NCI-H2029 (cell line): Measurements from ENCODE around the gene GSK3A.

Experiments
- DNase-seq: peaks from one replicate; lab custom pipeline; 2025; lab: John Stamatoyannopoulos, UW

GSK3A gene

DNA sequence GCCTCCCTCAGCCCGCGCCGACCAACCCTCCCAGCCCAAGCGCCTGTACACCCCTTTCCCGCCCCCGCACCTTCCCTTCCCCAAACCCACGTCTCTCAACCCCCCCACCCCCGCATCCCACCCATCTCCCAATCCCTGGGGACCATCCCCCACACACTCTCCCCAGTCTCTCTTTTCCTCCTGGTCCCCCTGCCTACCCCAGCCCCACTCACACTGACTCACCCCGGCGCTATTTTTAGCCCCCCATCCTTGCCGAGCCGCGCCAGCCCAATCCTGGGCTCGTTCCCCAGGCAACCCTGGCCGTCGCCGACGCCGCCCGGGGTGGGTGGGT, 38.4 kb upstream of the GSK3A start:
- DNase-seq: no peak

DNA sequence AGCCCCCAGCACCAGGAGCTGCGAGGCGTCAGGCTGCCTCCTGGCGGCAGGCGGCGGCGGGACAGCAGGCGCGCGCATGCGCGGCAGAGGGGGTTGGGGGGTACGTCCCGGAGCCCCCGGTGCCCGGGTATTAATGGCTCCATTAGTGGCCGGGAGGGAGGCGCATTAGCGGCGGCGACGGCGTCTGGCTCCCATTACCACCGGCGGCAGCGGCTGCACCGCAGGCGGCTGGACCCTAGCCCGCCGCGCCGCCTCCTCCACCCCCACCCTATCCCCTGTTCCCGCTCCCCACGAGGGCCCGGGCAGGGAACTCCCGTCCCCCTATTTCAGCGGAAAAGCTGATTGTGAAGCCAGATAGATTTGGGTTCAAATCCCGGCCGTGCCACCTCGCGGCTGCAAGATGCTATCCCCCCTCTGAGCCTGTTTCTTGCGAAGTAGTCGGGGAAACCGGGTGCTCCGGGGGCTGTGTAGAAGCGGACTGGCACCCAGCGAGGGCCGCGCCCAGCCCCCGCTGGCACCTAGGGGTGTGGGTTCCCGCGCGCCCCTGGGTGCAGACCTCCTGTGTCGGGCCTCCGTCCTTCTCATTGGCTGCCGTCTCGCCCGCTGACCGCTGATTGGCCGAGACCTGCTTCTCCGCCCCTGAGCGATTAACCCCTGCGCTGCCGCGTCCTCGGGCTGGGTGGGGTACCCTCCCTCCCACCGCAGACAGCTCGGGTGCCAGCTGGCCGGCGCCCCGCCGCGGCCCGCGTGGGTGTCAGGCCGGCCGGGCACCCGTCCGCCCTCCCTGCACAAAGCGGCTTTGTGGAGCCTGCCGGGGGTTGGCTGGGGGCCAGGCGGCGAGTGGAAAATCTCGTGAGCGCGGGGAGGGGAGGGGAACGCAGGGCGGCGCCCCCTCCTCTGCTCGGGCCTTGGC, 37.8 kb upstream of the GSK3A start:
- DNase-seq: peak; percentile 81

GRCh38 chr19:42279155-42279901, 36.9 kb upstream of the GSK3A start:
- DNase-seq: no peak

DNA sequence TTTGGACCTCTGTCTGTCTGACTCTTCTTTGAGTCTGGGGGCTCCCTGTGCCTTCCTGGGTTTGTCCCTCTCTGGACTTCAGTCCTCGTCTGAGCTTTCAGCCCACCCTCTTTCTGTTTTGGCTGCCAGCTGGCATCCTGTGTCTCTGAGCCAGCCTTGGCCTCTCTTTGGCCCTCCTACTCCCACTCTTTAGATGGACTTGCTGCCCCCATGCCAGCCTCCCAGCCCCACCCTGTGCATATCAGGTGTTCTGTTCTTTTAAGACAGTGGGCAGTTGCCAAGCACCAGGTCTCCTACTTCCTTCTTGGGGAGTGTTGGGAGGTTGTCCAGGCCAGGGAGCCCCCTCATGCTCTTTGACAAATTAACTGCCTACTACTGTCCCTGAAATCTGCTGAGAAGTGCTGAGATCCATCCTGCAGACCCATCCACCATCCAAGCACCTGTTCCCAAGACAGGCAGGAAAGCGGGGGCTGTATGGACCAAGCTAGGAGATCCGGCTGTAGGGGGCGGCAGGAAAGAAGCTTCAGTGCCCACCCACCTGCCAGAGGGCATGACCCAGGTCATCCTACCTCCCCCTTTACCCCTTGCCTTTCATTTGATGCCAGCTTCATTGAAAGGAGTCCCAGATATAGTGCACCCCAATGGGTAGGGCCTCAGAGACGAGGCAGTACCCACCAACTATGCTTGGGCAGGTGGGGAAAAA, 36.2 kb upstream of the GSK3A start:
- DNase-seq: no peak

DNA sequence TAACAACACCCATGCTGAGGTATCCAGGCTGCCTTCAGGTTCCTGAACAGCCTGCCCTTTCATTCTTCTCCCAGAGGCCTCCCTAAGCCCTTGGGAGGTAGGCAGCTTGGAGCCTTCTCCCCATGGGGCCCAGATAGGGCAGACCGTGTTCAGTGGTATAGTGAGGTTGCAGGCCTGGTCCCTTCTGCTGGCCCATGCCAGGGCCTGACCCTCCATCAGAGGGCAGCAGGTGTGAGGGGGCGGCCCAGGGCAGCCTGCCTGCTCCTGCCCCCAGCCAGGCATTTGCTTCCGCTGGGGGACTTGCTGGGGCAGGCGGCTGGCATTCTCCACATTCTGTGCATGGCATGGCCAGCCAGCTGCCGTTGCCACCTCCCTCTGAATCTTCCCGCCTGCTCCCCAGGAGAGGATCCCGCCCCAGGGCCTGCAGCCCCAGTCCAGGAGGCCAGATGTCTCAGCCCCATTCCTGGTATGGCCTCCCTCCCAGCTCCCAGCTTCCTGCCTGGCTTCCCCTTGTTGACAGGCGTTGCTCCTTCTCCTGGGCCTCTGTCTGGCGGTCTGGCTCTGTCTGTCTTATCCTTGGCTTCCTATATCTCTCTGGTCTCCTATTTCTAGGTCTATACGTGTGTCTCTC, 35.5 kb upstream of the GSK3A start:
- no peak for DNase-seq

- DNase-seq: no peak
Observed at GRCh38 chr19:42276821-42277220, 34.4 kb upstream of the GSK3A start.

GRCh38 chr19:42276284-42276683, 33.9 kb upstream of the GSK3A start:
- no peak for DNase-seq

GRCh38 chr19:42275517-42275916, 33.1 kb upstream of the GSK3A start:
- no peak for DNase-seq

DNA sequence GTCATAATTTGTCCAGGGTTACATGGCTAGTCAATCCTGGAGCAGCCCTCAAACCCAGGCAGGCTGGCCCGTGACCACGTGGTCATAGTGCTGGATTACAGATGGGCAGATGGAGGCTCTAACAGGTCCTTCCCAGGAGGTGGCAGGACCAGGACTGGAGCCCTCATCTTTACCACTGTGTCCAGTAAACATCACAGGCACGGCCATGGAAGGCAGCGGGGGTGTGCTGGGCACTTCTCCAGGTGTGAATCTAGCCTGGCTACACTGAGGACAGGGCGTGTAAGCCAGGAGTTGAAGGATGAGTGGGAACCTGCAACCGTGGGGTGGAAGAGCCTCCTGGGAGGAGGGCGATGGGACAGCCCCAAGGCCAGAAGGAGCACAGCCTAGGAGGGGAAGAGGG, 32.7 kb upstream of the GSK3A start:
- DNase-seq: no peak

DNA sequence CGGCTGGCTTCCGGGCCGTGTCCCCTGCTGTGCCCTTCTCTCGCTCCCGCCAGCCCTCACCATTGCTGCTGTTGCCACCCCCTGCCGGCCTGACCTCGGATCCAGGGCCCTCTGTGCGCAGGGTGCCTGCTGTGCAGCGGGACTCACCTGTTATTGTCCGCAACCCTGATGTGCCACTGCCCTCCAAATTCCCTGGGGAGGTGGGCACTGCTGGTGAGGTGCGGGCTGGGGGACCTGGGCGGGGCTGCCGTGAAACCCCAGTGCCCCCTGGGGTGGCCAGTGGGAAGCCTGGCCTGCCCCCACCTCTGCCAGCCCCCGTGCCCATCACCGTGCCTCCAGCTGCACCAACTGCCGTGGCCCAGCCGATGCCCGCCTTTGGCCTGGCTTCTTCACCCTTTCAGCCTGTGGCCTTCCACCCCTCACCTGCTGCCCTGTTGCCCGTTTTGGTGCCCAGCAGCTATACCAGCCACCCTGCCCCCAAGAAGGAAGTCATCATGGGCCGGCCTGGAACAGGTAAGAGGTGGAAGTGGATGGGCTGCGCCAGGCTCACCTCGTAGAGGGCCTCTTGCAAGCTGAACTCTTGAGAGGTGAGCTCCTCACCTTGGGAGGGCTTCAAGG, 31.8 kb upstream of the GSK3A start:
- no peak for DNase-seq

DNA sequence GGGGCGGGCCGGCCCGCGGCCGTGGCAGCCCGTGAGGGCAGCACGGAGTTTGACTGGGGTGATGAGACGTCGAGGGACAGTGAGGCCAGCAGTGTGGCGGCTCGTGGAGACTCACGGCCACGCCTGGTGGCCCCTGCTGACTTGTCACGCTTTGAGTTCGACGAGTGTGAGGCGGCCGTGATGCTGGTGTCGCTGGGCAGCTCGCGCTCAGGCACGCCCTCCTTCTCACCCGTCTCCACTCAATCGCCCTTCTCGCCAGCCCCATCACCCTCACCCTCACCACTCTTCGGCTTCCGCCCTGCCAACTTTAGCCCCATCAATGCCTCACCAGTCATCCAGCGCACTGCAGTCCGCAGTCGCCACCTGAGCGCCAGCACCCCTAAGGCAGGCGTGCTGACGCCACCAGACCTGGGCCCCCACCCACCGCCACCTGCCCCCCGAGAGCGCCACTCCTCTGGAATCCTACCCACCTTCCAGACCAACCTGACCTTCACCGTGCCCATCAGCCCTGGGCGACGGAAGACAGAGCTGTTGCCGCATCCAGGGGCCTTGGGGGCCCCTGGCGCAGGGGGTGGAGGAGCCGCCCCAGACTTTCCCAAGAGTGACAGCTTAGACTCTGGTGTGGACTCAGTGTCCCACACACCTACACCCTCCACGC, 31.1 kb upstream of the GSK3A start:
- DNase-seq: no peak

DNA sequence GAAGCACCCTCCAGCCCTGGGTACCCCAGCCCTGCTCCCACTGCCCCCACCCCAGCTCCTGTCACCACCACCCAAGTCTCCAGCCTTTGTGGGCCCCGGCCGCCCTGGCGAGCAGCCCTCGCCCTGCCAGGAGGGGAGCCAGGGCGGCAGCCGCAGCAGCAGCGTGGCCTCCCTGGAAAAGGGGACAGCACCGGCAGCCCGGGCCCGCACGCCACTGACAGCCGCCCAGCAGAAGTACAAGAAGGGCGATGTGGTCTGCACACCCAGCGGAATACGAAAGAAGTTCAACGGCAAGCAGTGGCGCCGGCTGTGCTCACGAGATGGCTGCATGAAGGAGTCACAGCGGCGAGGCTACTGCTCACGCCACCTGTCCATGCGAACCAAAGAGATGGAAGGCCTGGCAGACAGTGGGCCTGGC, 30.6 kb upstream of the GSK3A start:
- DNase-seq: no peak

DNA sequence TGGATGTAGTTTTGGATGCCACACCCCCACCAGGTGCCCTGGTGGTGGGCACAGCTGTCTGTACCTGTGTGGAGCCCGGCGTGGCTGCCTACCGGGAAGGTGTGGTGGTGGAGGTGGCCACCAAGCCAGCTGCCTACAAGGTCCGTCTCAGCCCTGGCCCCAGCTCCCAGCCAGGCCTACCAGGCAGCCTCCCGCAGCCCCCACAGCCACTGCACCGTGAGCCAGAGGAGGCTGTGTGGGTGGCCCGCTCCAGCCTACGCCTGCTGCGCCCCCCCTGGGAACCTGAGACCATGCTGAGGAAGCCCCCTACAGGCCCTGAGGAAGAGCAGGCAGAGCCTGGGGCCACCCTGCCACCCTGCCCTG, 30.1 kb upstream of the GSK3A start:
- DNase-seq: no peak

GRCh38 chr19:42271861-42272534, 29.6 kb upstream of the GSK3A start:
- no peak for DNase-seq

- DNase-seq: no peak
Observed at GRCh38 chr19:42271045-42271419, 28.6 kb upstream of the GSK3A start.

DNA sequence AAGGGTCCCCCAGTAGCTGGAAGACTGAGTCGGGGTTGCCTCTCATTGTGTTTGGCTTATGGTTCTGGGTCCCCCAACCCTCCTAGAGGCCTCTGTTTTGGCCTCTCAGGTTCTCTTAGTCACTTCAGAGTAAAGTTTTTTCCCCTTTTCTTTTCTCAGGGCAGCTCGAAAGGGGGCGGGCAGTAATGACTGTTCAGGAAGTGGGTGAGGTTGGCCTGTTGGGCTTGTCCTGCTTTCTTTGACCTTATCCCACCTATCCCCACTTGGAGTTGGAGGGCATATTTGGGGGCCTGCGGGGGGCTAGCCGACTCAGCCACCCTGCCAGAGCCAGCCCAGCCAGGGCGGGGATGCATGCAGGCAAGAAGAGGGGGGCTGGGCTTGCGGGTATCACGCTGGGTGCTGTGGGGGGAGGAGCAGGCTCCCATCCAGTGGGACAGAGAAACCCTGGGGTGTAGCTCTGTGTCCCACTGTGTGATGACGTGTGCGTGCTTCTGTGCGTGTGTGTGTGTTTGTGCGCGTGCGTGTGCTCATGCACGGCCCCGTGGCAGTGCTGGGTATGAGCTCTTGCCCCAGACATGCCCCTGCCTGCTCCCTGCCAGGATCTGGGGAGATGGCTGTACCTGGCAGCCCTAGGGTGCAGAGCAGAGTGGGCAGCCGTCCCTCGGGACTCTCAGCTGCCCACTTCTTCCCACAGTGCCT, 28.1 kb upstream of the GSK3A start:
- no peak for DNase-seq

DNA sequence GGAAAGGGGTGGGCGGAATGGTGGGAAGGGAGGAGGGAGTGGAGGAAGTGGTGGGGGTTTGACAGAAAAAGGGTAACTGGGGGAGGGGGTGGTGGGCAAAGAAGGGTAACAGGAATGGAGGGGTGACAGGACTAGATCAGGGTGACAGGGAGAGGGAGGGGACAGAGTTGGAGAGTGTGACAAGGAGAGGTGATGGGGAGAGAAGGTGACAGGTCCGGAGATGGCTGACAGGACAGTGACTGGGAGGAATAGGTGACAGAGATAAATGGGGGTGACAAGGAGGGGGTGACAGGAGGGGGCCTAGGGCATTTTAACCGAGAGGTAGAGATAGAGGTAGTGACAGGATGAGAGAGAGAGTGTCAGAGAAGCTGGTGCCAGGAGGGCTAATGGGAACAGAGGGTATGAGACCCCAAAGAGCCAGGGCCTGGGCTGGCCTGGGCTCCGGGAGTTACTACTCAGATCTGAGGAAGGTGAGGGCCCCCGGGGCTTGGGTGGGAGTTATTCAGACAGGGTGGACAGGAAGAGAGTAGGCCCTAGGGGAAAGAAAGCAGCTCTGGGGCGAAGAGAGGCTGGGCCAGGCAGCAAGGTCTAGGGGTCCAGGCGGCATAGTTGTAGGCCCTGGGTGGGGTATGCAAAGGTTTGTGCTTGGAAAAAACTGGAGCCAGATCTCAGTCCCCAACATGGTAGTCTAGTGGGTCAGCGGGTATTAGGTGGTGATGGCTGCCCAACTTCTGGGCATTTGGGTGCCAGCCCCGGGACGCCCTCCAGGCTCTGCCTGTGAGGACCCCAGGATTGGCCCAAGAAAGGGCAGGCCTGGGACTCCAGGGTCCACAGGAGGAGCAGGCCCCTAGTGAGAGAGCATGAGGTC, 27.3 kb upstream of the GSK3A start:
- DNase-seq: no peak

DNA sequence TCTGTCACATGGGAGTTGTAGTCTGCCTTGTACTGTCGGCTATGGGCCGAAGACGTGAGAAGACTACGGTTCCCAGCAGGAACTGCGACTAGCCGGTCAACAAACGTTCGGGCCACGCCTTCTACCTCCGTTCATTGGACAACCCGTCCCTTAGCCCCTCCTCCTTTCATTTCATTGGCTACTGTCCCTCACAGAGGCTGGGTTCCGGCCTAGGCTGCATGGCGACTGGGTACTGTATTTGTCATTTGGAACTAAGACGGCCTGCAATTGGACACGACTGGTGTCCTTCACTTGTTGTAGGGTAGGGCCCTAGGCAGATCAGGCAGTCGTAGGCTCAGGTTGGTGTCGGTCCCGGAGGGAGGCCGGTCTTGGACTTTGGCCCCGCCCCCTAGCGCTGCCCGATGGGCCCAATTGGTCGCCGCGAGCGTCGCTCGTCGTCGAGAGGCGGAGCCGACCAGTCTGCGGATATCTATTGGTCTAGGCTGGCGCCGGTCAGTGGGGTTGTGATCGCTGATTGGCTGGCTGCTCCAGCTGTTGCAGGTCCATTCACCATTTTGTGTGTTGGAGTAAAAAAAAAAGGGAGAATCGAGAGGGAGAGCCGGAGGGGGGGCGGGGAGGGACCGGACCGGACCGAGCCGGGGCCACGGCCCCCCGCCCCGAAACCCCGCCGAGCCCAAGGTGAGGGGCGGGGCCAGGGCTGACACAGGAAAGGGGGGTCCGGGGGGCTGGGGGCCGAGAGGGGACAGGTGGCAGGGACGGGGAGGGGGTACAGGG, 26.5 kb upstream of the GSK3A start, which contains the start of gene CIC:
Gene CIC, plus strand, starts transcription at position 549 of the 774 bp plus-strand sequence. CDS start 2,532 bp downstream, outside the sequence.
- DNase-seq: peak; percentile 100
